Suprapubic skin (tissue), 4 donors: ENCODE measurements around the gene DDIAS. TPM values are rescaled to one million over a fixed set of nuclear protein-coding genes. Genes with fewer than 3 reads are reported as not detected.

Source experiments
- DNase-seq, 2 donors: peaks; one replicate each; pipeline ENCODE4 v3.0.0-alpha.2; 2019; ENCODE audit warnings: low spot score in 2 of 2
- H3K27ac ChIP-seq: fragments of 200-600 bp; sonication (generic); one replicate; pipeline ENCODE4 v1.5.1; 2019
- H3K27me3 ChIP-seq: fragments of 200-600 bp; sonication (generic); one replicate; pipeline ENCODE4 v1.5.1; 2019
- H3K36me3 ChIP-seq: fragments of 200-600 bp; sonication (generic); one replicate; pipeline ENCODE4 v1.5.1; 2019
- H3K4me1 ChIP-seq: fragments of 200-600 bp; sonication (generic); one replicate; pipeline ENCODE4 v1.5.1; 2019
- H3K4me3 ChIP-seq: fragments of 200-600 bp; sonication (generic); one replicate; pipeline ENCODE4 v1.5.1; 2019; ENCODE audit warnings: mild to moderate bottlenecking
- H3K9me3 ChIP-seq: fragments of 200-600 bp; sonication (generic); one replicate; pipeline ENCODE4 v1.5.1; 2019
- EP300 ChIP-seq: sonication (generic); formaldehyde crosslinking; IDR thresholded peaks from one replicate; pipeline ENCODE4 v1.6.1; 2017; ENCODE audit warnings: antibody characterized with exemption
- POLR2A ChIP-seq, 2 donors: fragments of 450-650 bp; IDR thresholded peaks; one replicate each; pipeline ENCODE4 v1.6.1; 2017; ENCODE audit warnings: antibody characterized with exemption in 2 of 2, mild to moderate bottlenecking in 2 of 2, moderate library complexity in 2 of 2
- POLR2AphosphoS5 ChIP-seq, 3 donors: sonication (generic); formaldehyde crosslinking; IDR thresholded peaks; one replicate each; pipeline ENCODE4 v1.6.1; 2017; ENCODE audit warnings: antibody characterized with exemption in 3 of 3
- WGBS: methylation state at CpG from one replicate; pipeline ENCODE4 v1.1.5; 2018; 5-methylcytosine and 5-hydroxymethylcytosine counted together
- total RNA-seq, 4 donors: library from RNA; depleted of rRNA; stranded (reverse); fragments of >200 nt; gene quantifications; one replicate each; pipeline ENCODE4 v1.1.0, GENCODE V29; 2016
- TF ChIP-seq, protein P1 (sequence below), 2 donors: fragments of 200-600 bp in 1 of 2; fragments of 450-650 bp in 1 of 2; sonication (generic) in 1 of 2; IDR thresholded peaks; one replicate each; pipeline ENCODE4 v1.5.1; 2016 to 2019; ENCODE audit warnings: antibody characterized with exemption in 2 of 2, mild to moderate bottlenecking in 1 of 2, moderate library complexity in 1 of 2

Gene DDIAS
- total RNA-seq, 4 donors from 2014 or later: 1.5 to 5.7 (median 4.1) TPM

DNA sequence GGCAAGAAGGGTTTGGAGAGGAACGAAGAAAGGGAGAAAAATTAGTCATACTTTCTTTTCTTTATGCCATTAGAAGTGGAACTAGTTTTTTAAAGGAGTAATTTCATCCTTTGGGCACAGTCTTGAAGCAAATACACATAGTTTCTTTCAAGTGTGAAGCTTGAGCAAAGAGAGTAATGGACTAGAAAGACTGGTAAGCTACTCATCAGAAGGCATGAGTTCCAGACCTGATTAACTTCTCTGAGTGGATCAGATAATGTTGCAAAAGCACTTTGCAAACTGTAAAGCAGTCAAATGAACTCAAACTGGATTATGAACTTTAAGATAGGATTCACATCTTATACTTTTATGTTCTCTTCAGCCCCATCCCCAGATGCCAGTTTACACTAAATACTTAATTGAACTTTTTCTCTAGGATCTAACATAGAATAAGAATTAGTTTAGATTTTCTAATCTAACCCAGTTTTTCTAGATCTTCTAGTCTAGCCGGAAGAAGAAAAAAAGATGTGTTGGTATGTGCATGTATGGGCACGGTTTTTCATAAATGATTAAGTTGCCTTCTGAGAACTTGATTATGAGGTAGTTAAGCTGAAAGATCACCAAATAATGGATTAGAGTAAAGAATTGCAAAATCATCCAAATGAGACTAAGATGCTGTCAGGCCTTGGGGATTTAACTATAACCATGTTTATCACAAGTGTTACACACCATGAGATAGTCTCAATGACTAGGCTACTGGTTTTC, 2.5 kb downstream of the DDIAS start:
- Histone ChIP-seq H3K27ac (no peak overlapping the region), H3K27me3 (no peaks in the 10 kb centered on the region), H3K36me3 (no peaks in the 10 kb centered on the region), H3K4me3 (no peak overlapping the region), H3K9me3 (no peaks in the 10 kb centered on the region), H3K4me1 (peaks cover 21% of the 10 kb centered on the region)
- no peak for DNase-seq
- 55% methylated on average over 3 of the region's 3 CpGs for WGBS
- TF ChIP-seq EP300 (no peak), POLR2A (IDR thresholded peaks at IDR 0.05) (no peak), POLR2AphosphoS5 (IDR thresholded peaks at IDR 0.05) (no peak)
- TF ChIP-seq, protein P1, sequence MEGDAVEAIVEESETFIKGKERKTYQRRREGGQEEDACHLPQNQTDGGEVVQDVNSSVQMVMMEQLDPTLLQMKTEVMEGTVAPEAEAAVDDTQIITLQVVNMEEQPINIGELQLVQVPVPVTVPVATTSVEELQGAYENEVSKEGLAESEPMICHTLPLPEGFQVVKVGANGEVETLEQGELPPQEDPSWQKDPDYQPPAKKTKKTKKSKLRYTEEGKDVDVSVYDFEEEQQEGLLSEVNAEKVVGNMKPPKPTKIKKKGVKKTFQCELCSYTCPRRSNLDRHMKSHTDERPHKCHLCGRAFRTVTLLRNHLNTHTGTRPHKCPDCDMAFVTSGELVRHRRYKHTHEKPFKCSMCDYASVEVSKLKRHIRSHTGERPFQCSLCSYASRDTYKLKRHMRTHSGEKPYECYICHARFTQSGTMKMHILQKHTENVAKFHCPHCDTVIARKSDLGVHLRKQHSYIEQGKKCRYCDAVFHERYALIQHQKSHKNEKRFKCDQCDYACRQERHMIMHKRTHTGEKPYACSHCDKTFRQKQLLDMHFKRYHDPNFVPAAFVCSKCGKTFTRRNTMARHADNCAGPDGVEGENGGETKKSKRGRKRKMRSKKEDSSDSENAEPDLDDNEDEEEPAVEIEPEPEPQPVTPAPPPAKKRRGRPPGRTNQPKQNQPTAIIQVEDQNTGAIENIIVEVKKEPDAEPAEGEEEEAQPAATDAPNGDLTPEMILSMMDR (IDR thresholded peaks at IDR 0.05): no peak

DNA sequence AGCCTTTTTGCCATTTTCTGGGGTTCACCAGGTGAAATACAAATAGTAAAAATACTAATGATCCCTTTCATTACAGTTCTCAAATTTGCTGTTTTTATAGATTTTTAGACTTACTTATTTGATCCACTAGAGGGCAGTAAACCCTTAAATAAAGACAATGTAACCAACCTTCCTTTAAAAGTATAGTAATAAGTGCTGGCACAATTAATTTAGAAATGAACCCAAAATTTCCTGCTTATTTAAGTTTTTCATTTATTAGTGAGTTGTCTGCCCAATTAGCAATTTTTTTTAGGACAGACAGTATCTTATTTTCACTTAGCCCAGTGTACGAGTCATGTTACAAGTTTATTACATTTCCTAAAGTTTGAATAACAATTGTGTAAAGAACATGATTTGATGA, 4.7 kb downstream of the DDIAS start:
- H3K27ac ChIP-seq: no peak overlapping the region
- no peaks in the 10 kb centered on the region for H3K36me3 ChIP-seq
- H3K9me3 ChIP-seq: no peaks in the 10 kb centered on the region
- no peak overlapping the region for H3K4me3 ChIP-seq
- DNase-seq: no peak
- 53% methylated on average over 1 of the region's 1 CpG for WGBS
- TF ChIP-seq, protein P1 (IDR thresholded peaks at IDR 0.05): peak; percentile 28 to 29
- no peak for TF ChIP-seq POLR2A (IDR thresholded peaks at IDR 0.05)
- H3K4me1 ChIP-seq: peaks cover 9% of the 10 kb centered on the region
- H3K27me3 ChIP-seq: no peaks in the 10 kb centered on the region

DNA sequence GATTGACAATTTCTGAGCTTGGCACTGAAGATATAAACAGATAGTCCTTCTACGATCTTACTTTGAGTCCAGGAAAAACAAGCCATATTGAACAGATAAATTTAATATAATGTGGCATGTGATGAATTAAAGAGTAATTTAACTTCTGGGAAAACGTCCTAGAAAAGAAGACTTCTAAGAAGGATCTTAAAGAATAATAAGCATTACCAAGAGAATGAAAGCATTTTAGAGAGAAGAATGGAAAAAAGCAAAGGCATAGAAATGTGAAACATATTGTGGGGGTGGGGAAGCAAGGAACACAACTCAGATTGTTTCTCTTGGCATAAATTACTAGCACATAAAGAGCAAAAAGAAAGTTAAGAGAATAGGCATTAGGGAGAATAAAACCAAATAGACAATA, 5.4 kb downstream of the DDIAS start:
- Histone ChIP-seq H3K4me3 (no peak overlapping the region), H3K4me1 (peaks cover 6% of the 10 kb centered on the region), H3K27ac (no peak overlapping the region), H3K36me3 (no peaks in the 10 kb centered on the region), H3K27me3 (no peaks in the 10 kb centered on the region), H3K9me3 (peaks cover 2% of the 10 kb centered on the region)
- TF ChIP-seq POLR2AphosphoS5 (IDR thresholded peaks at IDR 0.05) (no peak), EP300 (no peak), POLR2A (IDR thresholded peaks at IDR 0.05) (no peak)
- TF ChIP-seq, protein P1 (IDR thresholded peaks at IDR 0.05): no peak
- DNase-seq: no peak
- 32% methylated on average over 2 of the region's 2 CpGs for WGBS

DNA sequence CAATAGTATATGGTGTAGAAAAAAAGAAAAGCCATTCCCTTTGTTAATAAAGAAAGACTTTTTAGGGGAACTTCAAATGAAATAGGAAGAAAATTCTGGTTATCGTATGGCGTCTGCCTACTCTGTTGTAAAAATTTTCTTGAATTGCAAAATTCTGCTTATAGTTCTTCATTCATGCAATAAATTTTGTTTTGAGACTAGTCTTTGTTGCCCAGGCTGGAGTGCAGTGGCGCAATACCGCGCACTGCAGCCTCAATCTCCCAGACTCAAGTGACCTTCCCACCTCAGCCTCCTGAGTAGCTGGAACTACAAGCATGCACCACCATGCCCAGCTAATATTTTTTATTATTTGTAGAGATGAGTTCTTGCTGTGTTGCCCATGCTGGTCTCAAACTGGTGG, 5.8 kb downstream of the DDIAS start:
- H3K9me3 ChIP-seq: peaks cover 7% of the 10 kb centered on the region
- no peaks in the 10 kb centered on the region for H3K36me3 ChIP-seq
- TF ChIP-seq, protein P1 (IDR thresholded peaks at IDR 0.05): no peak
- TF ChIP-seq POLR2AphosphoS5 (IDR thresholded peaks at IDR 0.05): no peak
- no peak for TF ChIP-seq EP300
- no peak for TF ChIP-seq POLR2A (IDR thresholded peaks at IDR 0.05)
- 87% methylated on average over 5 of the region's 5 CpGs for WGBS
- no peak overlapping the region for H3K27ac ChIP-seq
- peaks cover 1% of the 10 kb centered on the region for H3K4me1 ChIP-seq
- no peak for DNase-seq
- no peaks in the 10 kb centered on the region for H3K27me3 ChIP-seq
- H3K4me3 ChIP-seq: no peak overlapping the region

DNA sequence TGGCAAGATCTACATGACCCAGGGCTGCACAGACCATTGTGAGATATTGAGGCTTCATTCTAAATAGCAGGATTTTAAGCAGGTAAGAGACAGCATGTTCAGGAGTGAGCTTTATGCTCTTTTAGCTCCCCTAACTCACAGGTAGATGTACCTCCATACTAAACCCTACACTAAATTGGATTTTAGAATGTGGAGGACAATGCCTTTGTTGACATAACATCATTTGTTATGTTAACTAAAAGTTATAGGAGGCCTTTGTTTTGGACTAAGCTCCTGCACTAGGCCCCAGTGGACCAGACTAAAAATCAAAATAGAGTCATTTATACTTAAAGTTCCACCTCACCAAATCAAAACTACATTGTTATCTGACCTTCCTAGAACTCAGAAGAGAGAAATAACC, 6.8 kb downstream of the DDIAS start:
- peaks cover 9% of the 10 kb centered on the region for H3K9me3 ChIP-seq
- TF ChIP-seq POLR2A (IDR thresholded peaks at IDR 0.05) (no peak), POLR2AphosphoS5 (IDR thresholded peaks at IDR 0.05) (no peak)
- TF ChIP-seq, protein P1 (IDR thresholded peaks at IDR 0.05): no peak
- H3K4me3 ChIP-seq: no peak overlapping the region
- DNase-seq: no peak
- no peaks in the 10 kb centered on the region for H3K36me3 ChIP-seq
- H3K27me3 ChIP-seq: no peaks in the 10 kb centered on the region
- no peaks in the 10 kb centered on the region for H3K4me1 ChIP-seq
- no peak overlapping the region for H3K27ac ChIP-seq
